Common myeloid progenitor, CD34-positive (primary cell): Measurements from ENCODE around the gene SSUH2.

Experiments used
- CTCF ChIA-PET: fragments of 350-600 bp; sonication (Branson Sonifier 250); formaldehyde crosslinking; loops from one replicate; lab custom pipeline; 2021; ENCODE audit warnings: antibody characterized with exemption; lab: Charles Lee
- POLR2A ChIA-PET: fragments of 350-600 bp; sonication (Branson Sonifier 250); formaldehyde crosslinking; loops from one replicate; lab custom pipeline; 2021; ENCODE audit warnings: antibody characterized with exemption; lab: Charles Lee
- DNase-seq, 3 donors: peaks; one replicate each; pipeline versions ENCODE4 v3.0.0 to v3.0.0-alpha.2; 2013
- H3K27ac ChIP-seq, 2 experiments: 1 replicate in 1 of 2; 2 replicates in 1 of 2; pipeline ENCODE4 v1.7.0; 2013; ENCODE audit warnings: inconsistent platforms in 2 of 2, low read length in 2 of 2, mild to moderate bottlenecking in 2 of 2, low read depth in 1 of 2, moderate library complexity in 1 of 2; ENCODE audit not compliant: severe bottlenecking in 2 of 2, insufficient read depth in 1 of 2, poor library complexity in 1 of 2
- H3K27me3 ChIP-seq, 5 experiments: replicated peaks in 2 of 5; 1 replicate in 3 of 5; 2 replicates in 2 of 5; pipeline versions ENCODE4 v1.6.1 to v1.7.0; 2013; ENCODE audit warnings: low read length in 4 of 5, mild to moderate bottlenecking in 2 of 5, moderate library complexity in 2 of 5, inconsistent platforms in 1 of 5; ENCODE audit not compliant: insufficient read depth in 5 of 5, control insufficient read depth in 4 of 5
- H3K36me3 ChIP-seq, 4 experiments: 1 replicate in 2 of 4; 2 replicates in 2 of 4; pipeline versions ENCODE4 v1.6.1 to v1.7.0; 2013; ENCODE audit warnings: low read length in 3 of 4, control low read depth in 1 of 4, mild to moderate bottlenecking in 1 of 4; ENCODE audit not compliant: control insufficient read depth in 4 of 4, insufficient read depth in 4 of 4
- H3K4me1 ChIP-seq, 4 experiments: 1 replicate in 3 of 4; 2 replicates in 1 of 4; pipeline versions ENCODE4 v1.6.1 to v1.7.1; 2013; ENCODE audit warnings: low read length in 3 of 4, mild to moderate bottlenecking in 3 of 4, control low read depth in 1 of 4, inconsistent platforms in 1 of 4, moderate library complexity in 1 of 4; ENCODE audit not compliant: control insufficient read depth in 4 of 4, insufficient read depth in 4 of 4; ENCODE audit errors: control extremely low read depth in 1 of 4
- H3K4me3 ChIP-seq, 7 experiments: 1 replicate in 4 of 7; 2 replicates in 3 of 7; pipeline versions ENCODE4 v1.5.1 to v1.7.0; 2013; ENCODE audit warnings: mild to moderate bottlenecking in 7 of 7, low read length in 6 of 7, moderate library complexity in 6 of 7, inconsistent platforms in 2 of 7, low read depth in 2 of 7, control low read depth in 1 of 7; ENCODE audit not compliant: insufficient read depth in 4 of 7, control insufficient read depth in 1 of 7; ENCODE audit errors: extremely low read depth in 1 of 7
- H3K9me3 ChIP-seq, 5 experiments: 1 replicate in 4 of 5; 2 replicates in 1 of 5; pipeline versions ENCODE4 v1.6.1 to v1.7.1; 2013; ENCODE audit warnings: low read length in 4 of 5, mild to moderate bottlenecking in 2 of 5, inconsistent platforms in 1 of 5, low read depth in 1 of 5, moderate library complexity in 1 of 5; ENCODE audit not compliant: control insufficient read depth in 4 of 5, insufficient read depth in 2 of 5; ENCODE audit errors: control extremely low read depth in 1 of 5
- WGBS: methylation state at CpG from one replicate; pipeline ENCODE4 v1.1.5; 2013; ENCODE audit not compliant: insufficient coverage; 5-methylcytosine and 5-hydroxymethylcytosine counted together

Gene SSUH2

GRCh38 chr3:8618950-8619349, 25.6 kb downstream of the SSUH2 start:
- Histone ChIP-seq H3K27me3 (no peaks in the 10 kb centered on the region), H3K4me3 (no peak overlapping the region), H3K4me1 (peaks cover 0 to 10% (median 6%) of the 10 kb centered on the region in 4 experiments), H3K27ac (no peak overlapping the region), H3K36me3 (no peaks in the 10 kb centered on the region), H3K9me3 (peaks cover 0 to 9% (median 5%) of the 10 kb centered on the region in 5 experiments)
- ChIA-PET CTCF (interaction anchor here (0.7 to 1.7 kb wide), 3 partner anchors 12 to 379 kb away, joined by 3 to 4 read pairs (median 3); no protein-coding TSS in a partner anchor), POLR2A (no interaction called here)
- WGBS, result 92% methylated on average over 3 of the region's 4 CpGs
- no peak for DNase-seq

- CTCF ChIA-PET, result no interaction called here
- 96% methylated on average over 5 of the region's 5 CpGs for WGBS
These were observed 26.7 kb downstream of the SSUH2 start for GRCh38 chr3:8617921-8618320.

GRCh38 chr3:8610951-8611350, 33.6 kb downstream of the SSUH2 start:
- no peaks in the 10 kb centered on the region for H3K27me3 ChIP-seq
- no peaks in the 10 kb centered on the region for H3K36me3 ChIP-seq
- ChIA-PET CTCF (interaction anchor here (1.4 to 1.6 kb wide), 2 partner anchors 11 to 14 kb away, joined by 4 read pairs; no protein-coding TSS in a partner anchor), POLR2A (no interaction called here)
- no peaks in the 10 kb centered on the region for H3K4me1 ChIP-seq
- no peak for DNase-seq
- no peak overlapping the region for H3K27ac ChIP-seq
- no peaks in the 10 kb centered on the region for H3K9me3 ChIP-seq
- 92% methylated on average over 7 of the region's 8 CpGs for WGBS
- no peak overlapping the region for H3K4me3 ChIP-seq

More at GRCh38 chr3:8617921-8618320, 26.7 kb downstream of the SSUH2 start:
- POLR2A ChIA-PET, result no interaction called here
- H3K9me3 ChIP-seq, result peaks cover 0 to 9% (median 5%) of the 10 kb centered on the region in 5 experiments
- no peaks in the 10 kb centered on the region for H3K36me3 ChIP-seq
- peaks cover 0 to 3% (median under 1%) of the 10 kb centered on the region in 4 experiments for H3K4me1 ChIP-seq
- no peak for DNase-seq
- H3K27me3 ChIP-seq, result no peaks in the 10 kb centered on the region
- H3K4me3 ChIP-seq, result no peak overlapping the region
- H3K27ac ChIP-seq, result no peak overlapping the region

- WGBS, result 93% methylated on average over 7 of the region's 10 CpGs
- H3K27me3 ChIP-seq, result no peaks in the 10 kb centered on the region
- no peak overlapping the region for H3K4me3 ChIP-seq
- H3K27ac ChIP-seq, result no peak overlapping the region
- H3K36me3 ChIP-seq, result no peaks in the 10 kb centered on the region
- POLR2A ChIA-PET, result no interaction called here
- DNase-seq, result no peak
- H3K4me1 ChIP-seq, result no peaks in the 10 kb centered on the region
- CTCF ChIA-PET, result interaction anchor here (1.0 kb wide), 1 partner anchor 26 kb away, joined by 3 read pairs; no protein-coding TSS in a partner anchor
- no peaks in the 10 kb centered on the region for H3K9me3 ChIP-seq
These were observed 35.7 kb downstream of the SSUH2 start for GRCh38 chr3:8608791-8609467.

- H3K27me3 ChIP-seq, result no peaks in the 10 kb centered on the region
- H3K36me3 ChIP-seq, result no peaks in the 10 kb centered on the region
- H3K27ac ChIP-seq, result no peak overlapping the region
- H3K4me1 ChIP-seq, result no peaks in the 10 kb centered on the region
- CTCF ChIA-PET, result interaction anchor here (1.0 to 1.7 kb wide), 2 partner anchors 26 to 165 kb away, joined by 3 to 10 read pairs; no protein-coding TSS in a partner anchor
- no peak for DNase-seq
- H3K9me3 ChIP-seq, result no peaks in the 10 kb centered on the region
- 90% methylated on average over 10 of the region's 16 CpGs for WGBS
- H3K4me3 ChIP-seq, result no peak overlapping the region
- POLR2A ChIA-PET, result no interaction called here
These were observed 36.4 kb downstream of the SSUH2 start for GRCh38 chr3:8608041-8608790.

GRCh38 chr3:8607234-8608040, 37.2 kb downstream of the SSUH2 start:
- Histone ChIP-seq H3K9me3 (no peaks in the 10 kb centered on the region), H3K36me3 (no peaks in the 10 kb centered on the region), H3K27me3 (no peaks in the 10 kb centered on the region), H3K4me3 (no peak overlapping the region), H3K4me1 (no peaks in the 10 kb centered on the region), H3K27ac (no peak overlapping the region)
- DNase-seq, result peak; percentile 31 to 58 (median 58)
- WGBS, result 90% methylated on average over 7 of the region's 7 CpGs
- ChIA-PET CTCF (interaction anchor here (1.0 to 1.7 kb wide), 3 partner anchors 16 to 165 kb away, joined by 3 to 10 read pairs (median 3); no protein-coding TSS in a partner anchor), POLR2A (no interaction called here)
